ENCODE results near the gene SMIM44.

The SMIM44 gene

DNA sequence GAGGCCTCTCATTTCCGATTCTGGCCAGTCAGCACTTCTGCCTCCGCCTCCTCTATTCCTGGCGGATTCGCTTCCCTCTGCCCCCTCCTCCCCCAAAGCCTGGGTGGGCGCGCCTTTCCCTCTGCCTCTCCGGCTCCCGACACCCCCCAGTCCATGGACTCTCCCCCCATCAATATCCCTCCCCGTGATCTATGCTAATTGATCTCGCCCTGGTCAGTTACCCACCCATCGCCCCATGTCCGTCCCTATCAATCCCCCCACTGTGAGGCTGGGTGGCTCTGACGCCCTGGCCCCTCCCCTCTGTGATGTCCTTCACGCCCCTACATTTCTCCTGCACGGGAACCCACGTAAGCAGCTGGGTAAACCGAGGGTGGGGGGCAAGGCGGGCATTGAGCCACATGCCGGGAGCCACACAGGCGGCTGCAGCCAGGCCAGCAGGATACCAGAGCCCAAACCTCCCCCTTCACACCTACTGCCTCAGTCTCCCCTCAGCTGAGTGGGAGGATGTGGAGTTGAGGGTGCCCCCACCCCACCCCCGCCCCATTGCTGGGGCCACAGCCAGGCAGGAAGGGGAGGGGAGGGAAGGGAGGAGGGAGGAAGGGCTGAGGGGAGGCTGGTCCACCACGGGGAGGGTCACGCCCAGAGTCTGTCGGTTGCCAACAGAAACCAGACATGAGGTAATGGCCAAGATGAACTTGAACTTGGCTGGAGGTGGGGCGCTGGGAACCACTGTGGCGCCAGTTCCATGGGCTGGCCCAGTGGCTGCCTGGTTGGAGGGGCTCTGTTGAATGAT, 24.0 kb downstream of the SMIM44 start:
- Histone ChIP-seq H3K36me3 (replicated peaks; ENCODE audit: low read depth, low read length) (peaks cover 18% of the 10 kb centered on the region), H3K4me1 (ENCODE audit: low read length) (no peaks in the 10 kb centered on the region), H3K9me3 (ENCODE audit: insufficient read depth, low read length) (no peaks in the 10 kb centered on the region), H2AFZ (ENCODE audit: low read depth, low read length) (no peak overlapping the region), H3K4me2 (ENCODE audit: low read length) (no peak overlapping the region), H3K9ac (ENCODE audit: low read length) (no peak overlapping the region), H3K79me2 (ENCODE audit: low read length) (no peaks in the 10 kb centered on the region; the same call in 1 of the 2 replicates), H3K27me3 (ENCODE audit: low read depth, low read length) (no peaks in the 10 kb centered on the region), H4K20me1 (ENCODE audit: insufficient read depth, low read length) (peaks cover 20% of the 10 kb centered on the region), H3K4me3 (ENCODE audit: low read length) (no peak overlapping the region), H3K27ac (ENCODE audit: low read length) (no peak overlapping the region)
- no peak for TF ChIP-seq EZH2phosphoT487 (IDR thresholded peaks at IDR 0.05; ENCODE audit: low read depth)
- TF ChIP-seq, protein P1, sequence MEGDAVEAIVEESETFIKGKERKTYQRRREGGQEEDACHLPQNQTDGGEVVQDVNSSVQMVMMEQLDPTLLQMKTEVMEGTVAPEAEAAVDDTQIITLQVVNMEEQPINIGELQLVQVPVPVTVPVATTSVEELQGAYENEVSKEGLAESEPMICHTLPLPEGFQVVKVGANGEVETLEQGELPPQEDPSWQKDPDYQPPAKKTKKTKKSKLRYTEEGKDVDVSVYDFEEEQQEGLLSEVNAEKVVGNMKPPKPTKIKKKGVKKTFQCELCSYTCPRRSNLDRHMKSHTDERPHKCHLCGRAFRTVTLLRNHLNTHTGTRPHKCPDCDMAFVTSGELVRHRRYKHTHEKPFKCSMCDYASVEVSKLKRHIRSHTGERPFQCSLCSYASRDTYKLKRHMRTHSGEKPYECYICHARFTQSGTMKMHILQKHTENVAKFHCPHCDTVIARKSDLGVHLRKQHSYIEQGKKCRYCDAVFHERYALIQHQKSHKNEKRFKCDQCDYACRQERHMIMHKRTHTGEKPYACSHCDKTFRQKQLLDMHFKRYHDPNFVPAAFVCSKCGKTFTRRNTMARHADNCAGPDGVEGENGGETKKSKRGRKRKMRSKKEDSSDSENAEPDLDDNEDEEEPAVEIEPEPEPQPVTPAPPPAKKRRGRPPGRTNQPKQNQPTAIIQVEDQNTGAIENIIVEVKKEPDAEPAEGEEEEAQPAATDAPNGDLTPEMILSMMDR (IDR thresholded peaks at IDR 0.05; ENCODE audit: low read depth, low read length) = no peak

DNA sequence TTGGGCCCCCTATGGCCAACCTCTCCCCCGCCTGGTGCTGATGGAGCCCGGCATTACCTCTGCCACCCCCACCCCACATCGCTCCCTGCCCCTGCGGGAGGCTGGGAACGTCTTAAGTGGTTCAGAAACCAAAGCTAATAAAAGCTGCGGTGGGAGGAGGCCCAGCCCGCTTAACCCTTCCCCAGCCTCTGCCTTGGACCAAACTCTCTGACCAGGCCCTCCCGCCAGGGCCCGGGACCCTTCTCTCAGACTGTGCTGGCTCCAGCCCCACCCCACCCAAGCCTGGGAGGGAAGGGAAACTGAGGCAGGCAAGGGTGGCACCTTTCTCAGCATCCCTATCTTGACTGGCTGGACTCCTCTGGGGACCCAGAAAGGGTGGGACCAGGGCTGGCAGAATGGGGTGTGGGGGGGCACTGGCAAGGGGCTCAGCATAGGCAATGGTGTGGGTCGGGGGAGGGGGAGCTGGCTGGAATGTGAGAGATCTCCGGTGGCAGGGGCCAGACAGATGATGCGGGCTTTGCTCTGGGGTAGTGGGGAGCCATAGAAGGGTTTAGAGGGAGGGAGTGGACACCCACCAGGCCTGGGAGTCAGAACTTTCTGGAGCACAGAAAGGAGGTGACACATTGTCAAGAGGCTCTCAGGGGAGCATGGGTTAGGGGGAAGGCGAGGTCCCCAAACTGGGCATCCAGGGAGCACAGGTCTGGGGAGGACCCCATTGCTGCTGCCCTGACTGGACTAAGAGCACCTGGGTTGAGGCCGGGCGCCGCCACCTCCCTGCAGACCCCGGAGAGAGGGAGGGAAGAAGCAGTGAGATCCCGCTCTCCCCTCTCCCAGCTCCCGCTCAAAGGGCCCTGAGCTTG, 24.8 kb downstream of the SMIM44 start:
- Histone ChIP-seq H3K4me3 (ENCODE audit: low read length) (no peak overlapping the region), H3K79me2 (ENCODE audit: low read length) (no peaks in the 10 kb centered on the region; the same call in 1 of the 2 replicates), H3K9ac (ENCODE audit: low read length) (no peak overlapping the region), H3K9me3 (ENCODE audit: insufficient read depth, low read length) (no peaks in the 10 kb centered on the region), H3K27me3 (ENCODE audit: low read depth, low read length) (no peaks in the 10 kb centered on the region), H4K20me1 (ENCODE audit: insufficient read depth, low read length) (peaks cover 20% of the 10 kb centered on the region), H3K27ac (ENCODE audit: low read length) (no peak overlapping the region), H3K36me3 (replicated peaks; ENCODE audit: low read depth, low read length) (peaks cover 27% of the 10 kb centered on the region), H2AFZ (ENCODE audit: low read depth, low read length) (no peak overlapping the region), H3K4me1 (ENCODE audit: low read length) (no peaks in the 10 kb centered on the region), H3K4me2 (ENCODE audit: low read length) (no peak overlapping the region)
- TF ChIP-seq, protein P1 (IDR thresholded peaks at IDR 0.05; ENCODE audit: low read depth, low read length) = no peak
- TF ChIP-seq EZH2phosphoT487 (IDR thresholded peaks at IDR 0.05; ENCODE audit: low read depth) = no peak

DNA sequence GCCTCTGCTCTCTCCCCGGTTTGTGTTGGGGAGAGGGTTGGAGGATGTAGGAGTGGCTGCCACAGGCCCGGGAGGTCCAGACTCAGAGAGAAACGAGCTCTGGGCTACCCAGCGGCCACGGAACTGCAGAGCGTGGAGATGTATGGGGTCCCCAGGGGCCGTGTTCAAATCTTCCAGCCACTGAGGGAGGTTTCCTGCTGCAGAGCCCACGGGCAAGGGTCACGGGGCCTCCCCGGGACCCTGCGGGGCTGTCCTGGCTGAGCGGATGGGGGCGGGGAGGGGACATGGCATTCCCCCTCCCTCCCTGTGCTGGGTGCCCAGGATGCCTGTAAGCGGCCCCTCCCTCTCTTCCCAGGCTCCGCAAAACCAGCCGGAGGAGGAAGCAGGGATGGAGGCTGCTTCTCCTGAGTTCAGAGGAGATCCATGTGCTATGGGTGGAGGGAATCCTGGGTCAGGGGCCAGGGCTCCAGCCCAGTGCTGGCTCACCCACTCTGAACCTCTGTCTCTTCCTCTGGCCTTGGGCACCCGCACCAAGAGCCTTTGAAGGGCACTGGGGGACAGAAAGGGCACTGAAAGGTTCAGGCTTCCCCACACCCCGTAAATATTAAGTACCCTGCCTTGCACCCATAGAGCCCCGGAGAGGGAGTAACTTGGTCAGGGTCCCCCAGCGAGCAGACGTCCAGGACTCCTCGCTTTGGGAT, 25.6 kb downstream of the SMIM44 start:
- no peak overlapping the region for H2AFZ ChIP-seq (ENCODE audit: low read depth, low read length)
- H3K9me3 ChIP-seq (ENCODE audit: insufficient read depth, low read length) = no peaks in the 10 kb centered on the region
- no peak overlapping the region for H3K4me2 ChIP-seq (ENCODE audit: low read length)
- H3K9ac ChIP-seq (ENCODE audit: low read length) = no peak overlapping the region
- H3K4me3 ChIP-seq (ENCODE audit: low read length) = no peak overlapping the region
- TF ChIP-seq, protein P1 (IDR thresholded peaks at IDR 0.05; ENCODE audit: low read depth, low read length) = no peak
- no peak for TF ChIP-seq EZH2phosphoT487 (IDR thresholded peaks at IDR 0.05; ENCODE audit: low read depth)
- peaks cover 20% of the 10 kb centered on the region for H4K20me1 ChIP-seq (ENCODE audit: insufficient read depth, low read length)
- no peaks in the 10 kb centered on the region; the same call in 1 of the 2 replicates for H3K79me2 ChIP-seq (ENCODE audit: low read length)
- H3K27ac ChIP-seq (ENCODE audit: low read length) = no peak overlapping the region
- H3K27me3 ChIP-seq (ENCODE audit: low read depth, low read length) = no peaks in the 10 kb centered on the region
- H3K36me3 ChIP-seq (replicated peaks; ENCODE audit: low read depth, low read length) = peaks cover 33% of the 10 kb centered on the region
- no peaks in the 10 kb centered on the region for H3K4me1 ChIP-seq (ENCODE audit: low read length)
